LHCN-M2 (cell line): ENCODE data around the gene ZKSCAN7. TPM values are rescaled to one million over a fixed set of nuclear protein-coding genes. Genes with fewer than 3 reads are reported as not detected.
A peak's percentile ranks its signal among the peaks of the same experiment; 100 is the strongest.
"Not testable (repeated sequence)": the region's sequence is repeated elsewhere in the genome, so short reads cannot be mapped to it uniquely, and the experiment has no call there.

Experiments used
- DNase-seq: peaks from one replicate; pipeline ENCODE4 v3.0.0-alpha.2; 2012; ENCODE audit warnings: low read depth
- total RNA-seq: library from RNA; depleted of rRNA; stranded (reverse); fragments of >200 nt; gene quantifications from 2 replicates; pipeline ENCODE4 v1.2.3, GENCODE V29; 2014; rRNA removed

The ZKSCAN7 gene
- total RNA-seq, 1 experiment from 2014 or later, result 5.3 TPM

DNA sequence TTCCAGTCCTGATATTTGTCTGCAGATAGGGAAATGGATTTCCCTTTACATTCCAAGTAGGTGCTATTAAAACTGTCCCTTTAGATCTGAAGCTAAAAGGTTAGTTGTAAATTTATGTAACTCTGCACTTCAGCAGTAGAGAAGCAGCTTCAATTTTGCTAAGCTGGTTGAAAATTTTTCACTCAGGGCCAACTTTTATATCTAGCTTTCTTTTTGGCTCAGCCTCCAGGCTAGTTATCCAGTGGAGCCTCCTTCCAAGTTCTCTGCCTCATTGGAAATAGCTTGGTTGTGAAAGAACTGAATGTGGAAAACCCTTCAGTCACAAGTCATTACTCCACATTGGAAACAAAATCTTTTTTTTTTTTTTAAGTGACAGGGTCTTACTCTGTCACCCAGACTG, 21.6 kb downstream of the ZKSCAN7 start:
- no peak for DNase-seq

DNA sequence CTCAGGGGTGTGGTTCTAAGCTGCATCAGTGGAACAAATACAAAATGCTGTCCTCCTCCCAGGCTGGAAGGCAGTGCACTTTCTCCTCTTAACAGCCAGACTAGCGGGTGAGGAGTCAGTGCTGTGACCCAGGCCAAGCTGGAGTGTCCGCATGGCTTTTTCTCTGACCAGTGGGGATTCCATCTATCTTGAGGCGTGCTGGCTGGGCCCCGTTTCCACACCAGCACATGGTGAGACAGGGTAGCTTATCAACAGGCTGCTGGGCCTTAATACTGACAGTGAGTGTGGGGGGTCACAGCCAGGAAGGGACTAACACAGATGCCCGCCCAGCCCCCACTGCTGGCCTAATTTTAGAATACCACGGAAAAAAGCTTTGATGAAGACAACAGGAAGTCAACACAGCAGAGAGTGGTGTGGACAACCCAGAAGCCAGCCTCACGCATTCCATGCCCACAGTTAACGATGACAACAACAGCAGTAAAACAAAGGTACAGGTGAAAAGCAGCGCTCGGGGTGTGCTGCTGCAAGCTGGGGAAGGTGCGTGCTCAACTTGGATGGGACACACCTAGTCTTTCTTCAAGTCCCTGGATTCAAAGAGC, 22.5 kb downstream of the ZKSCAN7 start:
- DNase-seq, result not testable (repeated sequence)

DNA sequence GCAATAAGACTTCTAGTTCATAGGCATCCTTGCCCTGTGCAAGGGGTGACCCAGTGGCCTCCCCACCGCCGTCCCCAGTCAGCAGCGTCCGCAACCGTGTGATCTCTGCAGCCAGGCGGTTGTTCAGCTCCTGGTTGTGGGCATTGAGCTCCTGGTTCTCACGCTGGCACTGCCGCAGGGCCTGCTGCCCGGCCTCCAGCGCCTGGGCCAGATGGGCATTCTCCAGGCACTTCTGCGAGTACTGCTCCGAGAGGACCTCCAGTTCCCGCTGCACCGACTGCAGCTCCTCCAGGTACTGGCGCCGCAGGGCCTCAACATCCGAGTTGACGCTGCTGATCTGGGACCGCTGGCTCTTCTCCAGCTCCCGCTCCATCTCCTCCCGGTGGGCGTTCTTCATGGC, 23.3 kb downstream of the ZKSCAN7 start:
- not testable (repeated sequence) for DNase-seq

DNA sequence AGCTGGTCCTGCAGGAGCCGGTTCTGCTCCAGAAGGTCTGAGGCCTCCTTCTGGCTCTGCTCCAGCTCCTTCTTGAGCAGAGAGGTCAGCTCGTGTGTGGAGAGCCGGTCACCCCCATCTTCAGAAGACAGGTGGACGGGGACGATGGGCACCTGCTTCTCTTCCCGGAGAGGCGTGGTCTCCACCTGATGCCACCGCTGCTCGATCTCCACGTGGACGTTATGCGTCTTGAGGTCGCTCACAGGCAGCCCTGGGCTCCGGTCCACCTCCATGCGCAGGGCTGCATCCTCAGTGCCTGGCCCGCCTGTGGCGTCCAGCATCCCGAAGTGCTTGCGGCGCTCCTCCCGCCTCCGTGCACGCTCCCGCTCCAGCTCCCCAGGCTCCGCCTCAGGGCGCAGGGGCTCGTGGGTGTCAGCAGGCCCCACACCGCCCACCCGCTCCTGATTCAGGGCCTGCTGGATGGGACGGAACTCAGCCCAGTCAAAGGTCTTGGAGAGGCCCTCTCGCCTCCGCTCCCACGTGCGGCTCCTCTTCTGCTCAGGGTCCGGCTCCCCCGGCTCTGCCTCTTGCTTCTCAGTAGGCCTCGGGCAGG, 24.0 kb downstream of the ZKSCAN7 start:
- not testable (repeated sequence) for DNase-seq

DNA sequence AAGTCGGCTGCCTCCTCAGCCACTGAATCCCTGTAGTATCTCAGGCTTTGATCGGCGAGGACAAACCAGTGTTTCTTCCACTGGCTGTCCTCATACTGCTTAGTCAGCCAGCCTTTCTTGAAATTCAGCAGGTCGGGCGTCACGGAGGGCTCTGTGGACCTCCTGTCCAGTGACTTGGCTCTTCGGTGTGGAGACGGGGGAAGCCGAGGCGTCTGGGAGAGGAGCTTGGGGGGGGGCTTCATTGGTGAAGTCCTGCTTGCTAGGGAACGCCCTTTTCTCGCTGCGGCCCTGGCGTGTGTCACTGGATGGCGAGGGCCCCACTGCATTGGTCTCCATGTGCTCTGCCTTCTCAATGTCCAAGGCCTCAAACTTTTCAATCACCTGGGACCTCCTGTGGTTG, 24.8 kb downstream of the ZKSCAN7 start:
- not testable (repeated sequence) for DNase-seq

DNA sequence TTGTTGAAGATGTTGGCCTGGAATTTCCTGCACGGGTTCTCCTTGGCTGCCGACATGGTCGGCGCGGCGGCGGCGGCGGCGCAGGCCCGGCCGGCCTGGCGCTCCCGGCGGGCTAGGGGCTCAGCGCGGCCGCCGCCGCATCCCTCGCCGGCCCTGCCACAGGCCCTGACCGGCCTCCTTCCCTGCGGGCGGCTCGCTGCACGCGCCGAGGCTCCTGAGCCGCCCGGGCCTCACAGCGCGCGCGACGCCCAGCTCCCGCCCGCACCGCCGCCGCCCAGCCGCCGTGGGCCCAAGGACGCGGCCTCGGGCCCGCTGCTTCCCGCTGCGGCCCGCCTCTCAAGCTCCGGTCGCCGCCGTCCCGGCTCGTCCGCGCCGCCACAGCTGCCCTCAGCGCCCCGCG, 26.0 kb downstream of the ZKSCAN7 start:
- DNase-seq, result not testable (repeated sequence)

DNA sequence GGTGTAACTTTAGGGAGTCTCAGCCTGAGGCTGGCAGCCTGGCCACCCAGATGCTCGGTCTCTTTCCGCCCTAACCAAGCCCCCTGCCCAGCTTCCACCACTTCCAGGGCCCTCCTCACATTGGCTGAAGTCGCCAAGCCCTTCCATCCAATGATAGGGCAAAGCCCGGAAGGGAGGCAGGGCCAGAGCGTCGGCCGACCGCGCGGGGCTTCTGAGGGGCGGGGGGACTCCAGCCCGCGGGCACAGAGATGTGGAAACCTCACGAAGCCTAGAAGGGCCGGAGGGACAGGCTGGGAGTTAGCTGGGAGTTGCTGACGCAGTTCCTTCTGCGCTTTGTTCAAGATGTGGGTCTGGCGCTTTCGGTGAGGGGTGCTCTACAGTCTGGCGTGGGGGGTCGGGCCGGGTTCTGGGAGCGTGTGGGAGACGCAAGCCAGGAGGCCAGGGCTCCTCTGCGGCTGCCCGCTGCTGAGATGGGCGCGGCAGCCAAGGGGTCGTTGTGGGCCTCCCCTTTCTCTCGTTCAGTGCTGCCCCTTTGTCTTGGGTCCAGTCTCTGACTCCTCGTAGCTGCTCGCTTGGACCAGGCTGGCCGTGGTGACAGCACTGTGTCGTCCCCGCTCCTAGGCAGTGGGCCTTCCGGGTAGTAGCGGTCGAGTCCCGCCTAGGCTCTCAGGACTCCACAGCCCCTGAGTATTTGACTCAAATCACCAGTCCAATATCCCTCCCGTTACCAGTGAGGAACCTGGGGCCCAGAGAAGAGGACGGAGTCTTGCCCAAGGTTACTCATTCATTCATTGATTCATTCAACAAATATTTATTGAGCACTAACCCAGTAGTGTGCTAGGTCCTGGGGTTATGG, 29.9 kb downstream of the ZKSCAN7 start, which contains the start of gene ZNF660:
Gene ZNF660, plus strand, starts transcription at position 319 of the 856 bp plus-strand sequence. CDS start 9,230 bp downstream, outside the sequence.
- peak; percentile 81 for DNase-seq

DNA sequence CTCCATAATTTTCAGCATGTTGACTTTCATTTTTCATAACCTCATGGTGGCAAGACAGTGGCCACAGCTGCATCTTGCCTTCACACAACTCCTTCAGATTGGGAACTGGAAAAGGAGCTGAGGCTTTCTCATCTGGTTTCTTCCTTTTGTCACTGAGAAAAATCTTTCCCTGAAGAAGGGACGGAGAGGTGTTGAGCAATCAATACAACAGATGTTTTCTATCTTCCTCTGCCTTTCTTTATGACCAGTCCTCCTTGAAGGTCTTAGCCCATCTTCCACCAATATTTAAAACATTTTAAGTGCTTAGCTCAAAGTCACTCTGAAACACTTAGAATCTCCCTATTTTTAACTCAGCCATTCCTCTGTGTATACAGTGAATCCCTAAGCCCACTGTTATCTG, 41.6 kb downstream of the ZKSCAN7 start:
- DNase-seq, result no peak

DNA sequence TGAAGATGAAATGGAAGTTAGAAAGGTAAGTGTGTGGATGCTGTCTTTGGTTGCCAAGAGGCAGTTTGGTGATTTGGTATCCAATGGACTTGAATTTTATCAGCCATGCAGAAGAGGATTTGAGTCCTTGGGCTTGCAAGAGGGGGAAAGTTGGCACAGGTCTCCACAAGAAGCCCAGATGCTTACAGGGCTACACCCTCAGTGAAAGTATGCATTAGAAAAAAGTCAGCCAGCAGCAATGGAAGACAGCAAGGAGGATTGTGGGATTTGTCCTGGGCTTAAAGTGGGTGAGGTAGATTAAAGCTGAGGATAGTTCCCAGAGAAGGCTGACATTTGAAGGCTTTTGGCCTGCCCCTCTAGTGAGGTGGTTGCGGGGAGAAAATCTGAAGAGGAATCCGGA, 46.8 kb downstream of the ZKSCAN7 start:
- DNase-seq, result no peak

DNA sequence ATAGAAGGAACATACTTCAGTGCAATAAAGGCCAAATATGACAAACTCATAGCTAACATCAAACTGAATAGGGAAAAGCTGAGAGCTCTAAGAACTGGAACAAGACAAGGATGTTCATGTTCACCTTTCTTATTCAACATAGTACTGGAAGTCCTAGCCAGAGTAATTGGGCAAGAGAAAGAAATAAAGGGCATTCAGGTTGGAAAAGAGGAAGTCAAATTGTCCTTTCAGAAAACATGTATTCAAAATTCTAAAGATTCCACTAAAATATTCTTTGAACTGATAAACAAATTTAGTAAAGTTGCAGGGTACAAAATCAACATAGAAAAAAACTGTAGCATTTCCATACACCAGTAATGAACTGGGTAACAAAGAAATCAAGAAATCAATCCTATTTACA, 57.7 kb downstream of the ZKSCAN7 start:
- DNase-seq, result no peak

Other genes starting within 250 kb of the ZKSCAN7 start
- gene TCAIM, start 216.4 kb upstream of the ZKSCAN7 start, total RNA-seq, result 22.6 and 24.6 TPM in 2 replicates
- gene ZNF445, start 77.5 kb upstream of the ZKSCAN7 start, total RNA-seq, result 4.9 and 6.3 TPM in 2 replicates
- gene ZNF660, start 29.8 kb downstream of the ZKSCAN7 start, total RNA-seq, result 2.9 and 4.0 TPM in 2 replicates
- gene ZNF197, start 69.8 kb downstream of the ZKSCAN7 start, total RNA-seq, result 15.6 and 19.6 TPM in 2 replicates
- 17.1 and 20.1 TPM in 2 replicates for gene ZNF35, start 93.5 kb downstream of the ZKSCAN7 start, total RNA-seq
- gene ZNF502, start 157.5 kb downstream of the ZKSCAN7 start, total RNA-seq, result 2.5 and 4.3 TPM in 2 replicates
- 0.45 and 1.3 TPM in 2 replicates for gene ZNF501, start 174.4 kb downstream of the ZKSCAN7 start, total RNA-seq
- 28.5 and 30.1 TPM in 2 replicates for gene KIAA1143, start 206.4 kb downstream of the ZKSCAN7 start, total RNA-seq
- gene KIF15, start 206.6 kb downstream of the ZKSCAN7 start, total RNA-seq, result 21.5 and 25.9 TPM in 2 replicates